ENCODE results near the gene PEAR1. TPM values are rescaled to one million over a fixed set of nuclear protein-coding genes. Genes with fewer than 3 reads are reported as not detected.

PEAR1 gene, protein sequence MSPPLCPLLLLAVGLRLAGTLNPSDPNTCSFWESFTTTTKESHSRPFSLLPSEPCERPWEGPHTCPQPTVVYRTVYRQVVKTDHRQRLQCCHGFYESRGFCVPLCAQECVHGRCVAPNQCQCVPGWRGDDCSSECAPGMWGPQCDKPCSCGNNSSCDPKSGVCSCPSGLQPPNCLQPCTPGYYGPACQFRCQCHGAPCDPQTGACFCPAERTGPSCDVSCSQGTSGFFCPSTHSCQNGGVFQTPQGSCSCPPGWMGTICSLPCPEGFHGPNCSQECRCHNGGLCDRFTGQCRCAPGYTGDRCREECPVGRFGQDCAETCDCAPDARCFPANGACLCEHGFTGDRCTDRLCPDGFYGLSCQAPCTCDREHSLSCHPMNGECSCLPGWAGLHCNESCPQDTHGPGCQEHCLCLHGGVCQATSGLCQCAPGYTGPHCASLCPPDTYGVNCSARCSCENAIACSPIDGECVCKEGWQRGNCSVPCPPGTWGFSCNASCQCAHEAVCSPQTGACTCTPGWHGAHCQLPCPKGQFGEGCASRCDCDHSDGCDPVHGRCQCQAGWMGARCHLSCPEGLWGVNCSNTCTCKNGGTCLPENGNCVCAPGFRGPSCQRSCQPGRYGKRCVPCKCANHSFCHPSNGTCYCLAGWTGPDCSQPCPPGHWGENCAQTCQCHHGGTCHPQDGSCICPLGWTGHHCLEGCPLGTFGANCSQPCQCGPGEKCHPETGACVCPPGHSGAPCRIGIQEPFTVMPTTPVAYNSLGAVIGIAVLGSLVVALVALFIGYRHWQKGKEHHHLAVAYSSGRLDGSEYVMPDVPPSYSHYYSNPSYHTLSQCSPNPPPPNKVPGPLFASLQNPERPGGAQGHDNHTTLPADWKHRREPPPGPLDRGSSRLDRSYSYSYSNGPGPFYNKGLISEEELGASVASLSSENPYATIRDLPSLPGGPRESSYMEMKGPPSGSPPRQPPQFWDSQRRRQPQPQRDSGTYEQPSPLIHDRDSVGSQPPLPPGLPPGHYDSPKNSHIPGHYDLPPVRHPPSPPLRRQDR
- 15.8 and 17.3 TPM in 2 replicates for total RNA-seq

DNA sequence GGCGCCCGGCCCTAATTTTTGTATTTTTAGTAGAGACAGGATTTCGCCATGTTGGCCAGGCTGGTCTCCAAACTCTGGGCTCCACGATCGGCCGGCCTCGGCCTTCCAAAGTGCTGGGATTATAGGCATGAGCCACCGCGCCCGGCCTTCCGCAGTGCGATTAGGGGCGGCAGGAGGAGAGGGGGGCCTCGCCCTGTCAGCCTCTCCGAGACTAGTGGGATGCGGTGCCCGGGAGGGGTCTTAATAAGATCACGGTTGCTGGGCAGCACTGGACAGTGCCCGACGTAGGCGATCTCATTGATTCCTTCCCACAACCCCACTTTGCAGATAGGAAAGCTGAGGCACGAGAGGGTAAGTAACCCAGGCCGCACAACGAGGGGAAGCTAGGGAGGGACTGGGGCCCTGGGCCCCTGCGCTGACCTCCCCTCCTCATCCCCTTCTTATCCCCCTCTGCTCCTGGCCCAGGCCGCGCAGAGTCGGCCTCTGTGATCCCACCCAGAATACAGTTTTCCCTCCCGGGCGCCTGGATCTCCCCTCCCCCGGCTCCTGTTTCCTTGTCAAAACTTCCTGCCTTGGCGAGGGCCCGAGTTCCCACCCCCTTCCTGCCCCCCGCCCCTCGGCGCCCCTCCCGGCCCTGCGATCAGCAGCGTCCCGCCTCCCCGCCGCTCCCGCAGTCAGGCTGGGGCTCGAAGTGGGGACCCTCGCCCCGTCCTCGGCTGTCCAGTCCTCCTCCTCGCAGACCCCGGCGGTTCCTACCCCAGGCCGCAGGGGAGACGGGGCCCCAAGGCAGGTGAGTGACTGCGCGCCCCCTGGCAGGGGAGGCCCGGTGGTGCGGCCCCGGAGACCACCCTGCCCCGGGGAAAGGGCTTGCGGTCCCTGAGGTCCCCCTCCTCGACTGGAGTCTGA is at the start of gene PEAR1:
Gene PEAR1, plus strand, starts transcription at position 671 of the 906 bp plus-strand sequence. CDS start 10,209 bp downstream, outside the sequence.
- DNase-seq (ENCODE audit: low read depth, low spot score): no peak

DNA sequence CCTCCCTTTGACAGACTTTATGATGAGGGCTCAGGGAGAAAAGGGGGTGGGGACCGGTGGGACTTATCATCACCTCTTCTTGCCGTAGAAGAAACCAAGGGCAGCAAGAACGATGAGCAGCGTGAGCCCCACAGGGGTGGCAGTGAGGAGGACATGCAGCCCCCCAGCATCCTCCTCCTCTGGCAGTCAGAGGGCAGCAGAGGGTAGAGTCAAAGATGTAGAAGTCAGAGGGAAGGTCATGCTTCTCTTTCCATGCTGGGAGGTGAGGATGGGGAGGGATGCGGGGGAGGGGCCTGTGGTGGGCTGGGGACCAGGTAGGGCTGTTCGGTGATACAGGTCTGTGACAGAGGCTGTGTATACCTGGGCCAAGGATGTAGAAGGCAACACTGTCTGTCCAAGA is 49.4 kb upstream of the PEAR1 start:
- no peak for DNase-seq (ENCODE audit: low read depth, low spot score)

DNA sequence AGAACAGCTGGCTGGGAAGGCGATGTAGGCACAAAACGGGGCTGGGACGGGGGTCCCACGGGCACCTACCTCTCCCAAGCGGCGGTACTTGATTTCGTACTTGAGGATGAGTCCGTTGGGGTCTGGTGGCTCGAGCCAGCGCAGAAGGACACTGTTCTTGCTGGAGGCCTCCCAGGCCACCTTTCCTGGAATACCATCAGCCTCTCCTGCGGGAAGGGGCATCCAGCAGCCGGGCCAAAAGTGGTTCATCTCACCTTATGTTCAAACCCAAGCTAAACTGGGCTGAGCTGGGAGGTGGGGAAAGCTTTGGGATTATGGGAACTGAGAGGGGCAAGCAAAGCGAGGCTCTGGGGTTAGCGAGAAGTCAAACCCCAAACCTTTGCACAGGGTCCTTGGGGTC is 48.9 kb upstream of the PEAR1 start:
- no peak for DNase-seq (ENCODE audit: low read depth, low spot score)

- no peak for DNase-seq (ENCODE audit: low read depth, low spot score)
These were observed 48.2 kb upstream of the PEAR1 start for GRCh38 chr1:156845055-156845952.

GRCh38 chr1:156845953-156846545 is 47.5 kb upstream of the PEAR1 start:
- DNase-seq (ENCODE audit: low read depth, low spot score): no peak

- no peak for DNase-seq (ENCODE audit: low read depth, low spot score)
These were observed 46.9 kb upstream of the PEAR1 start for GRCh38 chr1:156846643-156847042.

- DNase-seq (ENCODE audit: low read depth, low spot score): no peak
These were observed 45.7 kb upstream of the PEAR1 start for GRCh38 chr1:156847591-156848460.

- DNase-seq (ENCODE audit: low read depth, low spot score): no peak
These were observed 44.9 kb upstream of the PEAR1 start for GRCh38 chr1:156848461-156849150.

- no peak for DNase-seq (ENCODE audit: low read depth, low spot score)
These were observed 44.4 kb upstream of the PEAR1 start for GRCh38 chr1:156849151-156849496.

- DNase-seq (ENCODE audit: low read depth, low spot score): no peak
These were observed 41.6 kb upstream of the PEAR1 start for GRCh38 chr1:156851779-156852417.

DNA sequence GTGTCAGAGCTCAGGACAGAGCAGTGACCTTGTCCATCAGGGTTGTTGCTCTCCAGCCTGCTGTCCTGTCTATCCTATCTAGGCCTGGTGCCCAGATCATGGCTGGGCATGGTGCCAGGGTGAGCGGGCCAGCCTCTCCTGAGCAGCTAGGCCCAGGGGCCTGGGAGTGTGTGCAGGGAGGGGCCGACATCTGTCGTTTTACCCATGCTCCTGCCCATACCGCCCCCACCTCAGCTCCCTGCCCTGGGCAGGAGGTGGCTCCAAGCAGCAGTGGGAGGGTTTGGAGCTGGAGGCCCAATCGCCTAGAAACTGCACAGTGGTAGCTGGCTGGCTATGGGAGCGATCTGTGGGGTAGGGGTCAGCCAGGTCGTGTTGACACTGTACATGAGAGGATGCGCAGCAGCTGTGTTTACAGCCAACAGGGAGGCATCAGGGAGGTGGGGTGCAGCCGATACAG is 41.1 kb upstream of the PEAR1 start:
- DNase-seq (ENCODE audit: low read depth, low spot score): no peak

- no peak for DNase-seq (ENCODE audit: low read depth, low spot score)
These were observed 39.8 kb upstream of the PEAR1 start for GRCh38 chr1:156853761-156854160.

- DNase-seq (ENCODE audit: low read depth, low spot score): no peak
These were observed 38.9 kb upstream of the PEAR1 start for GRCh38 chr1:156854634-156855033.

DNA sequence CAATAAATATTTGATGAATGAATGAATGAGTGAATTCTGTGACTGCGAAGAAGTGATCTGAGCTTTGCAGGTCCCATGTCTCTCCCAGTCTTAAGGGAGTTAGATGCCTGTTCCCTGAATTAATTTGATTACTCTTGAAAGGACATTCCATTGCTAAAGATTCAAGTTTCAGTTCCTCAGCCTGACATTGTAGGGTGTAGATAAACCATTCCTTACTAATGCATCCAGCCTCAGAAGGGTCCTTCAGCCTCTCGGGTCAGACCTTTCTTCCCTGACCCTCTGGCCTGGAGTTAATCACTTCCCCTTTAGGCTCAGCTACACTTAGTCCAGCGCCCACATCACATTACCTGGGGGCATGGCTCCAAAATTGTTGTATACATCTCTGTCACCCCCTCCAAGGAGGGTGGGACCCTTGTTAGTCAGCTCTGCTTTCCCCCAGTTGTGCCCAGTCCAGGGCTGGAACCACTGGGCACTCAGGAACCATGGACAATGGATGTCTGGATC is 37.2 kb upstream of the PEAR1 start:
- DNase-seq (ENCODE audit: low read depth, low spot score): no peak

GRCh38 chr1:156857532-156857931 is 36.0 kb upstream of the PEAR1 start:
- DNase-seq (ENCODE audit: low read depth, low spot score): no peak

GRCh38 chr1:156858555-156858956 is 35.0 kb upstream of the PEAR1 start:
- no peak for DNase-seq (ENCODE audit: low read depth, low spot score)

- no peak for DNase-seq (ENCODE audit: low read depth, low spot score)
These were observed 34.5 kb upstream of the PEAR1 start, which contains the start of gene INSRR for GRCh38 chr1:156858959-156859522. TSS of gene INSRR (minus strand) at chr1:156859117. CDS start at chr1:156858621, 496 bp downstream.

Data from pulmonary artery endothelial cell (primary cell).